DOHH2 (cell line): ENCODE data around the gene CLCN6.

ENCODE experiments used
- H3F3A ChIP-seq: fragments of 200-600 bp; sonication (generic), shearing (Covaris generic); 2 replicates; pipeline ENCODE4 v1.6.0; 2016; ENCODE audit warnings: antibody characterized with exemption, mild to moderate bottlenecking; ENCODE audit not compliant: control insufficient read depth, insufficient read depth
- H3K27ac ChIP-seq: fragments of 200-600 bp; sonication (generic); 2 replicates; pipeline ENCODE4 v1.5.1; 2014; ENCODE audit warnings: low read depth, mild to moderate bottlenecking, low read length, moderate library complexity
- H3K27me3 ChIP-seq: fragments of 200-600 bp; sonication (generic); 2 replicates; pipeline ENCODE4 v1.6.1; 2014; ENCODE audit warnings: mild to moderate bottlenecking, low read length, mixed read lengths; ENCODE audit not compliant: control insufficient read depth
- H3K36me3 ChIP-seq: fragments of 200-600 bp; sonication (generic); 2 replicates; pipeline ENCODE4 v1.6.1; 2014; ENCODE audit warnings: mild to moderate bottlenecking, low read length, moderate library complexity, mixed read lengths; ENCODE audit not compliant: control insufficient read depth
- H3K4me1 ChIP-seq: fragments of 200-600 bp; sonication (generic); 2 replicates; pipeline ENCODE4 v1.6.1; 2014; ENCODE audit warnings: mild to moderate bottlenecking, low read length, mixed read lengths; ENCODE audit not compliant: control insufficient read depth
- H3K4me2 ChIP-seq: fragments of 200-600 bp; sonication (generic); 2 replicates; pipeline ENCODE4 v1.6.0; 2014; ENCODE audit warnings: mild to moderate bottlenecking, low read length, moderate library complexity
- H3K4me3 ChIP-seq: fragments of 200-600 bp; sonication (generic); 2 replicates; pipeline ENCODE4 v1.5.1; 2014; ENCODE audit warnings: mild to moderate bottlenecking, low read length, mixed read lengths
- H3K79me2 ChIP-seq: fragments of 200-600 bp; sonication (generic); 2 replicates; pipeline ENCODE4 v1.6.1; 2014; ENCODE audit warnings: mild to moderate bottlenecking, low read length, mixed read lengths; ENCODE audit not compliant: control insufficient read depth
- H3K9me2 ChIP-seq: fragments of 200-600 bp; sonication (generic); replicated peaks from 2 replicates; pipeline ENCODE4 v1.6.1; 2014; ENCODE audit warnings: mild to moderate bottlenecking, low read length, mixed read lengths; ENCODE audit not compliant: control insufficient read depth
- H3K9me3 ChIP-seq: fragments of 200-600 bp; sonication (generic); 2 replicates; pipeline ENCODE4 v1.6.1; 2014; ENCODE audit warnings: antibody characterized with exemption, low read length, mixed read lengths; ENCODE audit not compliant: control insufficient read depth, insufficient read depth
- H4K20me1 ChIP-seq: fragments of 200-600 bp; sonication (generic); 2 replicates; pipeline ENCODE4 v1.6.0; 2014; ENCODE audit warnings: low read depth, mild to moderate bottlenecking, antibody characterized with exemption, low read length, moderate library complexity; ENCODE audit not compliant: control insufficient read depth, insufficient read depth
- EZH2phosphoT487 ChIP-seq: fragments of 200-600 bp; sonication (generic); IDR thresholded peaks from 2 replicates; pipeline ENCODE4 v1.6.1; 2017; ENCODE audit warnings: borderline replicate concordance, mild to moderate bottlenecking, antibody characterized with exemption, low read length, moderate library complexity, mixed read lengths
- TF ChIP-seq, protein P1 (sequence below): fragments of 200-600 bp; sonication (generic); IDR thresholded peaks from one replicate; pipeline ENCODE4 v1.5.1; 2014; ENCODE audit warnings: antibody characterized with exemption, mild to moderate bottlenecking, low read depth, low read length; ENCODE audit not compliant: poor library complexity, severe bottlenecking

Gene CLCN6

DNA sequence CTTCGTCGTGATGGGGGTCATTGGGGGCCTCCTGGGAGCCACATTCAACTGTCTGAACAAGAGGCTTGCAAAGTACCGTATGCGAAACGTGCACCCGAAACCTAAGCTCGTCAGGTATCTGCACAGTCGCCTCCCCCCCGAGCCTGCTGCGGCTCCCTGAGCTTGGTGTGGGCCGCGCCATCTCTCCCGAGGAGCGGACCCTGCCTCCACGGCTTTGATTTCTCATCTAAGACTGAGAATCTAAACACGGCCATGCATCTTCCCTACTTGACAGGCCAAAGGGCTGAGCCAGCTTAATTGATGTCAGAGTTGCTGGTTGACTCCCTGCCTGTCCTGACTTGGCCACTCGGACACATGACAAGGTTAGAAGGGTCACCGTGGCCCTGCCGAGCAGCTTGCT lies 22.5 kb downstream of the CLCN6 start:
- TF ChIP-seq EZH2phosphoT487 = no peak
- TF ChIP-seq, protein P1, sequence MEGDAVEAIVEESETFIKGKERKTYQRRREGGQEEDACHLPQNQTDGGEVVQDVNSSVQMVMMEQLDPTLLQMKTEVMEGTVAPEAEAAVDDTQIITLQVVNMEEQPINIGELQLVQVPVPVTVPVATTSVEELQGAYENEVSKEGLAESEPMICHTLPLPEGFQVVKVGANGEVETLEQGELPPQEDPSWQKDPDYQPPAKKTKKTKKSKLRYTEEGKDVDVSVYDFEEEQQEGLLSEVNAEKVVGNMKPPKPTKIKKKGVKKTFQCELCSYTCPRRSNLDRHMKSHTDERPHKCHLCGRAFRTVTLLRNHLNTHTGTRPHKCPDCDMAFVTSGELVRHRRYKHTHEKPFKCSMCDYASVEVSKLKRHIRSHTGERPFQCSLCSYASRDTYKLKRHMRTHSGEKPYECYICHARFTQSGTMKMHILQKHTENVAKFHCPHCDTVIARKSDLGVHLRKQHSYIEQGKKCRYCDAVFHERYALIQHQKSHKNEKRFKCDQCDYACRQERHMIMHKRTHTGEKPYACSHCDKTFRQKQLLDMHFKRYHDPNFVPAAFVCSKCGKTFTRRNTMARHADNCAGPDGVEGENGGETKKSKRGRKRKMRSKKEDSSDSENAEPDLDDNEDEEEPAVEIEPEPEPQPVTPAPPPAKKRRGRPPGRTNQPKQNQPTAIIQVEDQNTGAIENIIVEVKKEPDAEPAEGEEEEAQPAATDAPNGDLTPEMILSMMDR = no peak
- Histone ChIP-seq H3K9me3 (no peaks in the 10 kb centered on the region), H3K36me3 (peaks cover 84% of the 10 kb centered on the region), H3K4me1 (no peaks in the 10 kb centered on the region), H3K79me2 (no peaks in the 10 kb centered on the region), H3K4me3 (no peak overlapping the region), H3F3A (no peaks in the 10 kb centered on the region), H3K27me3 (no peaks in the 10 kb centered on the region), H4K20me1 (no peaks in the 10 kb centered on the region; the same call in 1 of the 2 replicates), H3K27ac (no peak overlapping the region), H3K4me2 (no peak overlapping the region), H3K9me2 (no peaks in the 10 kb centered on the region)

GRCh38 chr1:11831945-11832725 lies 26.1 kb downstream of the CLCN6 start:
- H3K4me1 ChIP-seq = no peaks in the 10 kb centered on the region
- H3K36me3 ChIP-seq = peaks cover 90% of the 10 kb centered on the region
- no peaks in the 10 kb centered on the region; the same call in 1 of the 2 replicates for H3F3A ChIP-seq
- H3K4me3 ChIP-seq = no peak overlapping the region
- H4K20me1 ChIP-seq = no peaks in the 10 kb centered on the region; the same call in 1 of the 2 replicates
- no peak overlapping the region for H3K27ac ChIP-seq
- H3K4me2 ChIP-seq = no peak overlapping the region
- no peak for TF ChIP-seq EZH2phosphoT487
- TF ChIP-seq, protein P1 = no peak
- H3K9me2 ChIP-seq = no peaks in the 10 kb centered on the region
- no peaks in the 10 kb centered on the region for H3K27me3 ChIP-seq
- H3K9me3 ChIP-seq = no peaks in the 10 kb centered on the region
- H3K79me2 ChIP-seq = no peaks in the 10 kb centered on the region

DNA sequence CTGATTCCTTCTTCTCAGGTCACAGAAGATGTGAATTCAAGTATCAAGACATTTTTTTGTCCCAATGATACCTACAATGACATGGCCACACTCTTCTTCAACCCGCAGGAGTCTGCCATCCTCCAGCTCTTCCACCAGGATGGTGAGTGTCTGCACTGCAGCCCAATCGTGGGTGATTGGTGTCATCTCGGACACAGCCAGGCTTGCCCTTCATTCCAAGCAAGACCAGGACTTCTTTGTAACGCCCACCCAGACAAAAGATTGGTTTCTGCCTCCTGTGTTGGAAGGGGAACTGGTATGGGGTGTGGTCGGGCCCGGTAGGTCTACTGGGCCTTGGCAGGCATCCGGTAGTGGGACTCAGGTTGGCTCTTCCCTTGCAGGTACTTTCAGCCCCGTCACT lies 27.5 kb downstream of the CLCN6 start:
- Histone ChIP-seq H3K27me3 (no peaks in the 10 kb centered on the region), H3F3A (no peaks in the 10 kb centered on the region; the same call in 1 of the 2 replicates), H3K36me3 (peaks cover 92% of the 10 kb centered on the region), H4K20me1 (no peaks in the 10 kb centered on the region; the same call in 1 of the 2 replicates), H3K9me2 (no peaks in the 10 kb centered on the region), H3K27ac (no peak overlapping the region), H3K79me2 (no peaks in the 10 kb centered on the region), H3K4me2 (no peak overlapping the region), H3K9me3 (no peaks in the 10 kb centered on the region), H3K4me1 (peaks cover 3% of the 10 kb centered on the region; the same call in 1 of the 2 replicates), H3K4me3 (no peak overlapping the region)
- TF ChIP-seq, protein P1 = no peak
- TF ChIP-seq EZH2phosphoT487 = no peak
